Activated T-cell treated with anti-CD3 and anti-CD28 coated beads for 24 hours (primary cell): ENCODE results near the gene OCEL1.

Experiments used
- DNase-seq: peaks from one replicate; pipeline ENCODE4 v3.0.0-alpha.2; 2020; ENCODE audit warnings: low read depth

The OCEL1 gene

DNA sequence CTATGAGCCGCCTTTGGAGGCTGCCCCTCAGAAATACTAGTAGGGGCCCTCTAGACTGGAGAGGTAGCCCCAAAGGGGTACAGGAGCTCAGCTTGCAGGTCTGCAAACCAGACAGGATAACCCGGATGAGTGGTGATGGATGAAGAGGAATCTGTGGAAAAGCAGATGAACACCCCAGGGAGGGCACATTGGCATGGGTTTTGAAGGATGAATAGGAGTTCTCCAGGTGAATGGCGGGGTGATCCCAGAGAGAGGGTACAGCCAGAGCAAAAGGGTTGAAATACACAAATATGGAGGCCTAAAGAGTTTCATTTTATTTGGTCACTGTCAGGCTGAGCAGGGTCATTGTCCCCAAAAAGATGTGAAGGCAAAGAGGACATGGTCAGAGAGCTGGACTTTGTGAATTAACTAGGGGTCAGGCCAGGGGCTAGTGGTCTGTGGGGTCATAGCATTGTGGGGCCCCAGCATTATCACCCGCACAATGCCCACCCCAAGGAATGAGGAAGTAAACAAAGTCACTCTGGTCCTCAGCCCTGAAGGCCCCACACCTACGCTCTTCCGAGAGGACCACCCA lies 14.9 kb downstream of the OCEL1 start:
- no peak for DNase-seq

DNA sequence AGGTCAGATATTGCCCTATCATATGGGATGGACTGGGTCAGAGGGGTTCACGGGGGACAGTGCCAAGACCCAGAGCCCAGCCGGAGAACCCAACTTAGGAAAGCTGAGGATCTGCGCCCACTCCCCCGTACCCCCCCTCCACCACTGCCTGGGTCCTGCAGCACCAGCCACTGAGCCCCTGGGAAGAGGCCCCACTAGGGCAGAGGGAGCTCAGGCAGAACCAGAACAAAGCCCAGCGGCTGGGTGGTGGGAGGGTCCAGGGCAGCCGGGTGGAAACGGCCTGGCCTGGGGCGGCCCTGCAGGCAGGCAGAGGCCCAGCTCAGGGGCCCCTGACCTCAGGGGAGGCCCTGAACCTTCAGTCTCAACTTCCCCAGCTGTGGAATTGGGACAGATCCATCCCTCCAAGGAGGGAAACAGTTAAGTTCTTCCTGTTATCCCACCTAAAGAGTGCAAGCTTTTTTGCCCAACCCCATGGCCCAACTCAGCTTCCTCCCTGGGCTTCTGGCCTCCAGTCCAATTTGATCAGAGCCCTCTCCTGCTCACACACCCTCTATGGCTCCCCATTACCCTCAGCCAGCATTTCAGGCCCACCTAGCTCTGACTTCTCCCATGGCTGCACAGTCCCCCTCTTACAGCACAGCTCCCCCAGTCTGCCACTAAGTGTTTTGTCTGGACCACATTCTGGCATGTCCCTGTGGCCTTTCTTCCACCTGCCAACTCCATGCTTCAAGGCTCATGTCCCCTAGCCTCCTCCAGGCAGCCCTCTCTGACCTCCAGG lies 16.6 kb downstream of the OCEL1 start:
- no peak for DNase-seq

DNA sequence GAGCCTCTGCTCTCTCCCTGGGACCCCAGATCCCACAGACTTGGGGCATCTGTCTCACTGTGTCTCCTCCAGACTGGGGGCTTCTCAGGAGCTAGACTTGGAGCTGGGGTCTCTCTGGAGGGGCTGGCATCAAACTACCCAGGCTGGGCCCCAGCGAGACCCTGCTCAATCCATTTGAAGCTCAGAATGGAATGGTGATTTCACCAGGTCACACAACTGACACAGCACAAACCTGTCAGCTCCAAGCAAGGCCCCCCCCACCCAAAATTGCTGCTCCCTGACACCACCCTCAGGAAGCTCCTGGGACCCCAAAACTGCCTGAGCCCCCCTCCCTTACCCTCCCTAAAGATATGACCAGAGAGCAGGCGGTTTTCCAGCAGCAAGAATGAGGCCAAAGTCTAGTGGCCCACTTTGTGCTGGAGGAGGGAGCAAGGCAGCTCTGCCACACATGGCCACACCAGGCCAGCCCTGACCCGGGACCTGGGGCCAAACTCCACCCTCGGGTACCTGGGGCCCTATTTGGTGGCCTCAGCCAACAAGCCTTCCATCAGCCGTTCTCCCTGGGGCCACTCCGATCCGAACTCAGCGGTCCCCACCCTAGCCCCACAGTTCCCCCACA lies 17.3 kb downstream of the OCEL1 start:
- no peak for DNase-seq

DNA sequence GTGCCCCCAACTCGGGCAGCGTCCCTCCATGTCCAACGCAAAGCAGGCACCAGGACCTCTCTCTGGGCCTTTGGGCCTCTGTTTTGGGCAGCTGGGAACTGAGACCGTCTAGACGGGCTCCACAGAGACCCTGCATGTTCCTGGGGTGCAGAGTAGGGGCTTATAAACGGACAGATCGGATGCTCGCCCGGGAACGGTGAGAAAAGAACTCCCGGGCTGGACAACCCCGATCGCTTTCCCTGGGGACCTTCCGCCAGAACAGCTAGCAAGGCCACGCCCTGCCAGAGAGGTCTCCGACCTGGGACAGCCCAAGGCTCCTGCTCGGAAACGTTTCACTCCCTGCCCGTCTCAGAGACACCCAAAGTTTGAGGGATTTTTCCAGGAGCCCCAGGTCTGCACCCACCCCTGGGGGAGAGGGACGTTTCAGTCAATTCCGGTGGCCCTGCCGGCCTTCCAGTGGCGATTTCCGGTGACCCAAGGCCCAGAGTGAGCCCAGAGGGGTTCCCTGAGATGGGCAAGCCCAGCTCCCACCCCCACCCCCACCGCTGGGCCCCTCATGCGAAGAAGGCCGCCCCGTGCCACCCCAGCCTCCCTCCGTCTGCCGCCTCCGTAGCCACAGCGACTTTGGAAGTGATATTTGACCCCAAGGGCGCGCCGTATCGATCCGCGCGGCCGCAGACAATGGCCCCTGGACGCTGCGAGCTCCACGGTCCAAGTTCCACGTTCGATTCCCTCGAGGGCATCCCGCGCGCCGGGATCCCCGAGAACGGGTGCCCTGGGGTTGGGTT lies 18.0 kb downstream of the OCEL1 start:
- no peak for DNase-seq

DNA sequence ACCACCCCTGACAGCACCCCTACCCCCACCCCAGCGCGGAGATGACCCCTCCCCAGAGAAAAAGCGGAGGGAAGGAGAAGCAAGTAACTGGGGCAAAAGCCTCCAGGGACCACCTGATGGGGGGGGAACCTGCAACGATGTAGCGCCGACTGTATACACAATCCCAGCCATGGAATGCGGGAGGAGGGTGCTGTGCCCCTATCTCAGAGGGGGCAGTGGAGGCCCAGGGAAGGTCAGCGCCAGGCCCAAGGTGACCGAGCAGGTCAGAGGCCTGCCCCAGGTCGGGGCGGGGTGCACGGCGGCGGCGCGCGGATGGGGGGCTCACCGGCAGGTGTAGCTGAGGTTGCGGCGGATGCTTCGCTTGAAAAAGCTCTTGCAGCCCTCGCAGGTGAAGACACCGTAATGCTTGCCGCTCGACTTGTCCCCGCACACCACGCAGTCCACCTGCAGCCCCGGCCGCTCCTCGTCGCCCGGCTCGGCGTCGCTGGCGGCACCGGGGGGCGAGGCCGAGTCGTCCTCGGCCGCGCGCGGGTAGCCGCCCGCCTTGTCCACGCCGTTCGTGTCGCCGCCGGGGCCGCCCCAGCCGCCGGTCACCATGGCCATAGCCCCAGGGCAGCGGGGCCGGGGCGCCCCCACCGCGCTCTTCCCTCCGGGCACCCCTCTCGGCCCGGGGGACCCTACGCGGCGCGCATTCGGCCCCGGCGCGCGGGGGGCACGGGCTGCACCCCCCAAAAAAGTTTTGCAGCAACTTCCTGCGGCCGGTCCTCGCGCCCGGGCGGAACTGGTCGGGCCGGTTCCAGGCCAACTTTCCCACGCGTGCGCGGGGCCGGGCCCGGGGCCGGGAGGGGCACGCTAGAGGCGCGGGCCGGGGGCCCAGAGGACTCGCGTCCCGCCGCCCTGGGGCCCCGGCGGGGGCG lies 18.9 kb downstream of the OCEL1 start:
- no peak for DNase-seq

DNA sequence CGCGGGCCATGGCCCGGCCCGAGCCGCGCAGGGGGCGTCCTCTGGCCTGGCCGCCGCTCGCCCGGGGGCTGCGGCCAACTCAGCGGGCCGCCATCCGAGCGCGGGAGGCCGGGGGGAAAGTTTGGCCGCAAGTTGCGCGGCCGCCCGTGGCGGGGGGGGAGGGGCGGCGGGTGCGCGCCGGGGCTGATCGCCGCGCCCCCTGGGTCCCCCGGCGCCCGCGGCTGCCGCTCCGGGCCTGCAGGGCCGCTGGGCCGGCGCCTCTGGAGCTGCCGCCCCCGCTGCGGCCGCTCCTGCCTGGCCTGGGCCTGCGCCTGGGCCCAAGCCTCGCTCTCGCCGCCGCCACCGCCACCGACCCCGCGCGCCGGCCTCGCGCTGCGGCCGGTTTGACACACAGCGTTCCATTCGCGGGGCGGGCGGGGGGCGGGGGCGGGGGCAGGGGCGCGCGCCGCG lies 19.5 kb downstream of the OCEL1 start, which contains the start of gene NR2F6:
Gene NR2F6, minus strand, starts transcription at position 385 of the 450 bp plus-strand sequence. CDS start 699 bp downstream, outside the sequence.
- DNase-seq: no peak

DNA sequence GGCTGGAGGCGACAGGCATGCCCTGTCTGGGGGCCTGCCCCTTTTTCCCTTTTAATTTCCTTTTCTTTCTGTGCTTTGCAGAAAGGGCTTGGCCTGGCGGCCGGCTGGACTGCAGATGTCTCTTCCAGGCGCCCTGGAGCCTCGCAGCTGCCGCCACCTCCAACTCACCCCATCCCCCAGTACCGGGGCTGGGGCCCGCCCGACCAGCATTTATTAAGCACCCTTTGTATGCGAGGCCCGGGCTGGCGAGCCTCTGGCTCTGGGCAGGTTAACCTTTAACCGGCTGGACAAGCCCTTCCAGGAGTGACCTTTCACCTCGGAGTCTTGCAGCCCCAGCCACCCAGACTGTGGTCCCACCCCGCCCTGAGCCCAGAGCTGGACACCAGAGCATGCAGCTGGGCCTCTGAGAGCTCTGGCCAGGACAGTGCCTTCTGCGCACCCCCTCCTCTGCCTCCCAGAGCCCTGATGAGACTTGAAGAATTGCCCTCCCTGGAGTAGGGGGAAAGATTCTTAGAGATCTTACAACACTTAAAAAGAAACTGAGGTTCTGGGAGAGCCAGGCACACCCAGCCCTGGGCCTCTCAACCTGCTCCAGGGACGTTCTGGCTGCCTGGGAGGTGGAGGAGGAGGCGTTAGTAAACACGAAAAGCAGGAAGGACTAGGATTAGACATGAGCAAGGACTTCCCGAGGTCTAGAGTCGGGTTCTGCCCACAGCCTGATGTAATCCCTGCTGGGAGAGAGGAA lies 20.8 kb downstream of the OCEL1 start:
- no peak for DNase-seq

DNA sequence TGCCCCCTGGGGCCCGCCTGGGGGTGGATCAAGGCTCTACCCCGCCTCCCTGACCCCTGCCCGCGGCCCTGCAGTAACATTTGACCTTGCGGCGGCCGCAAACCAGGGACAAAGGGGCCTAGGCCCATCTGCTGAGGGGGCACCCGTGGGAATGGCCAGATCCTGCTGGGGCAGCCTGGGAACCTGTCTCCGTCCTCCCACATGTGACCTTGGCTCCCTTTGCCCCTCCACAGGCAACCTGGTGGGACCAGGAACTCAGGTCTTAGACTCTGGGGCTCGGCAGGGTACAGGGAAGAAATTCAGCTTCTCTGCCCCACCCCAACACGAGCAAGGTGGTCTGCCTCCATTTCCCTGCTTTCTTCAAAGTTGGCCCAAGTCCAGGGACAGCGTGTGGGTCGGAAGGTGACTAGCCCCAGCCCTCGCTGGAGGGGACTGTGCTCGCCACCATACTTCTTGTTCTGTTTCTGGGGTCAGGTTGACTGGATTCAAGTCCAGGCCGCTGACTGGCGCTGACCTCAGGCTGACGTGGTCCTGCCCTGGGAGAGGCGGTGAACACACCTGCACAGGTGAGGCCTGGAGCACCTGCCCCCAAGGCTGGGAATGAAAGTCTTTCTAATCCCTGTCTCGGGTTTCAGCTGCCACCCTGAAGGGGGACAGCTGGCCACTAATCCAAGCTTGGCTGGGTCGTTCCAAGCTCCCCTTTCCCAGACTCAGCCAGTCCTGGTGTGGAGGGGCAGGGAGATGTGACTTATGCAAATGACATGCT lies 22.2 kb downstream of the OCEL1 start:
- DNase-seq: no peak

DNA sequence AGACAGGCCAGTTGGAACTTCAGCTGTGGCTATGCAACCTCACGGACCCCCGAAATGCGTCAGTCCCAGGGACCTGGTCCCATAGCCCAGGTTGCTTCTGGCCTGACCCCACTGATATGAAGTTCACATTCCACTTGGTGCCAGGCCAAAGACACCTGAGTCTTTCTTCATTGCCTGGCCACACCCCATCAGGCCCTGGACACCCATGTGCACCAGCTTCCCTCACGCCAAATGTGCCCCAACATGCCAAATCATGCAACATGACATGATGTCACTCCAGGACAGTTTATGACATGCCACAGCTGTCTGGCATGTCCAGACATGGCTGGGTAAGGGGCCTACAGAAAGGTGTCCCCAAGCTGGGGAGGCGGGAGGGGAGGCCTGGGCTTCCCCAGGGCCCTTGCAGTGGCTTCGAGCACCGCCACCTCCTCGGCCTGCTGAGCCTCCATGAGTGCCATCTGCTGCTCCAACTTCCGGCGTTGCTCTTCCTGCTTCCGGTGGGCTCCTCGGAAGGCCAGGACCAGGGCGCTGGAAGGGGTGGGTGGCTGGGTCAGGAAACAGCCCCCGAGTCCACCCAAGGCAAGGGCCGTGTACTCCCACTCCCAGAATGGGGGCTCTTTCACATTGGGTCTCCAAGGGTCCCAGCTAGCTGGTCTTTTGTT lies 24.0 kb downstream of the OCEL1 start:
- DNase-seq: no peak

DNA sequence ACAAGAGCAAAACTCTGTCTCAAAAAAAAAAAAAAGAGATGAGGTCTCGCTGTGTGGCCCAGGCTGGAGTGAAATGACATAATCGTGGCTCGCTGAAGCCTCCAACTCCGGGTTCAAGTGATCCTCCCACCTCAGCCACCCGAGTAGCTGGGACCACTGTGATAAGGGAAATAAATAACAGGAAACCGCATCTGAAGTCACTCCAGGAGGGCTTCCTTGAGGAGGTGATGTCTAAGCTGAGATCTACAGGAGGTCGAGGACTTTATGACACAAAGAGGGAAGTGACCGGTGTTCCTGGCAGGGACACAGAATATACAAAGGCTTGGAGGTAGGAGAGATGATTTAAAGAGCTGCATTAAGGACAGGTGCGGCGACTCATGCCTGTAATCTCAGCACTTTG lies 28.6 kb downstream of the OCEL1 start:
- DNase-seq: no peak

DNA sequence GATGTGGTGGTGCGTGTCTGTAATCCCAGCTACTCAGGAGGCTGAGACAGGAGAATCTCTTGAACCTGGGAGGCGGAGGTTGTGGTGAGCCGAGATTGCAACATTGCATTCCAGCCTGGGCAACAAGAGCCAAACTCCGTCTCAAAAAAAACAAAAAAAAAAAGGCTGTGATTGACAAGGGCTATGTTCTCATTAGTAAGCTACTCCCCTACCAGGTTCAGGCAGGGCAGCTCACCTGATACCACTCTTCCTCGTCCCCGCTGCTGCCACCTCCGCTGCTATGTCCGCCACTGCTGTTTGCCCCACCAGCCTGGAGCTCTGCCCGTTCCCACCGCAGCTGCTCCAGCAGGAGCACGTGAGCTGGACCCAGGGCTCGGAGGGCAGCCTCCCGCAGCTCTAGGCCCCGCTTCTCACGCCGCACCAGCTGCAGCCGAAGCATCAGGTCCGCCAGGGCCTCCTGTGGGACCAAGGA lies 29.2 kb downstream of the OCEL1 start:
- DNase-seq: no peak

DNA sequence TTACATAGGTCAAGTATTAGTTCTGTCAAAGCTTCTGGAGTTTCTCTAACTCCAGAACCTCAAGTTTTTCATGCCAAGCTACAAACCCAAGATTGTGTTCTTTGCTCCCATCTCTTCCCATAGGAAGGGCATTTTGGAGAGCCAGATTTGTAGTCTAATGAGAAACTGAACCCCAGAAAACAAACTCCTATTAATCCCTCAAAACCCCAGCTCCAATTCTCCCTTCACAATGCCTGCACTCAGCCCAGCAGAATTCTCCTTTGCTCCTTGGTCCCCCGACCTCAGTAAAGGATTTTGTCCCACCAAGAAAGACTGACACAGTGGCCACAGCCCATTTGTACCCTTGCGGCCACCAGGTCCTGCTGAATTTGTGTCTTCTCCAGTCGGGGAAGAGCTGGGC lies 30.1 kb downstream of the OCEL1 start:
- DNase-seq: no peak

DNA sequence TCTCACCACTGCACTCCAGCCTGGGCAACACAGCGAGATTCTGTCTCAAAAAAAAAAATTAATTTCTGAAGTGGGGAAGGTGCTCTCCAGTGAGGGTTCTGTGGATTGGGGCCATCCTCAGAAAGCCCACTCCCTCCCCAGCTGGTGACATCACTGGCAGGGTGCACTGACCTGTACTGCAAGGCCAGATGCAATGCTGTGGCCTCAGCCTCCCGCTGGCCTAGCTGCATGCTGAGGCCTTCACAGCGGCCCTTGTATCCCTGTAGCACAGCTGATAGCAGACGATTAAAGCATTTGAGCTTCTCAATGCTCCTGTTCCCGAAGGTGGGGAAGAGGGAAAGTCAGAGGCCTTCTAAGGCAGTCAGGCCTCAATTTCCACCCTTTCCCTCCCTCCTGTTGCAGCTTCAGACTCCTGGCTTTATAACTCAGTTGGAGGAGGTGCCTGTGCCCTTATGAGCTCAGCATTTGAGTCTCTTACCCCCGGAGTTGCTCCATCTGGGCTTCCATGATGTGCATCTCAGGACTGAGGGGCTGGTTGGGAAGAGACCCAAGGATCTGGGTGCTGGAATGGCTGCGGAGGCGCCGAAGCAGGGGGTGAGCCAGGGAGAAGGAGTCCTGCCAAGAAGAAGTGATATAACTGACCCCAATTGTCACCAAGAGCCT lies 33.2 kb downstream of the OCEL1 start:
- no peak for DNase-seq

DNA sequence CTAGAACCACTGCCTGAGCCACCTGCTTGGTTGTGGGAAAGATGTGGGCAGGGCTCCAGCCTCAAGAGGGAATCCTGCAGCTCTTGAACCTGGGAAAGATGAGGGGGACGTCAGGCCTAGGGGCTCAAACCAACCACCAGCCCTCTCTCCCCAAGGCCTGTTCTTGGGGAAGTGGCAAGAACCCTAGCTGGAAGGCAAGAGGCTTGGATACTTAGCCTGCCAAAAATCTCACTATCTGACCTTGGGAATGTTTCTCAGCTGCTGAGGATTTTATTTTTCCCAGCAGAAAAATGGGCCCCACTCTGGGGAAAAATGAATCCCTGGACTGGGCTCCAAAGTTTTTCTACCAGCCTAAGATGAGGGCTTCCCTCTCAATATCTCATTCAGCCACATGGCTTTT lies 33.9 kb downstream of the OCEL1 start:
- DNase-seq: no peak

DNA sequence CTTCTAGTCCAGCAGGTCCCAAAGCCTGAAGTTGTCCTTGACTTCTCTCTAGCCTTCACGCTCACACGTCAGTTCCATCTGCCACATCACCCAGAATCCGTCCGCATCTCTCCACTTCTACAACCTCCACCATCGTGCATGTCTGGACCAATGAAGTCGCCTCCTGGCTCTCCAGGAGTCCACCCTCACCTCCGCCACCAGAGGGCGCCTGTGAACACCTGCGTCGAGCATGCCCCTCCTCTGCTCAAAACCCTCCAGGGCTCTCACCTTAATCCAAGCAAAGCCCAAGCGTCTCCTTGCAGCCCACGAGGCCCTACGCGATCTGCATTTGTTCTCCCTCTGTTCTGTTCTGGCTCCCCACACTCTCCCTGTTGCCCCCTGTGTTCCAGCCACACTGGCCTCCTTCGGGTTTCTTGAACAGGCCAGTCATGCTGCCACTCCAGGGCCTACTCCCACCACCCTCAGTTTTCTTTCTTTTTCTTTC lies 34.9 kb downstream of the OCEL1 start:
- peak; percentile 86 for DNase-seq

DNA sequence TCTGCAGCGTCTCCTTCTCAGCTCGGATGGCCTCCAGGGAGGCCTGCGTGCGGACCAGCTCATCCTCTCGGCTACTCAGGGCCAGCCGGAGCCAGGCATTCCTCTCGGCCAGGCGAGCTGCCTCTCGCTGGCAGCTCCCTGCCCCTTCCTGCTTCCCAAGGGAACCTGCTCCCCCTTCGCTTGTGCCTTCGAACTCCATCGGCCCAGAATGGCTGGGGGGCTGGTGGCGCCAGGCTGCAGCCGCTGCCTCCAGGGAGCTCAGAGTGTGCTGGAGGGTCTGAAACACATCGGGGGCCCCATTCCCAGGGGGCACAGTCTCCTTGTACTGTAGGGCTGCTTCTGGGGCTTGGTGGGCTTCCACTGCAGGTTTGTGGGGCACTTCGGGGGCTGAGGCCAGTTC lies 36.5 kb downstream of the OCEL1 start:
- DNase-seq: no peak

DNA sequence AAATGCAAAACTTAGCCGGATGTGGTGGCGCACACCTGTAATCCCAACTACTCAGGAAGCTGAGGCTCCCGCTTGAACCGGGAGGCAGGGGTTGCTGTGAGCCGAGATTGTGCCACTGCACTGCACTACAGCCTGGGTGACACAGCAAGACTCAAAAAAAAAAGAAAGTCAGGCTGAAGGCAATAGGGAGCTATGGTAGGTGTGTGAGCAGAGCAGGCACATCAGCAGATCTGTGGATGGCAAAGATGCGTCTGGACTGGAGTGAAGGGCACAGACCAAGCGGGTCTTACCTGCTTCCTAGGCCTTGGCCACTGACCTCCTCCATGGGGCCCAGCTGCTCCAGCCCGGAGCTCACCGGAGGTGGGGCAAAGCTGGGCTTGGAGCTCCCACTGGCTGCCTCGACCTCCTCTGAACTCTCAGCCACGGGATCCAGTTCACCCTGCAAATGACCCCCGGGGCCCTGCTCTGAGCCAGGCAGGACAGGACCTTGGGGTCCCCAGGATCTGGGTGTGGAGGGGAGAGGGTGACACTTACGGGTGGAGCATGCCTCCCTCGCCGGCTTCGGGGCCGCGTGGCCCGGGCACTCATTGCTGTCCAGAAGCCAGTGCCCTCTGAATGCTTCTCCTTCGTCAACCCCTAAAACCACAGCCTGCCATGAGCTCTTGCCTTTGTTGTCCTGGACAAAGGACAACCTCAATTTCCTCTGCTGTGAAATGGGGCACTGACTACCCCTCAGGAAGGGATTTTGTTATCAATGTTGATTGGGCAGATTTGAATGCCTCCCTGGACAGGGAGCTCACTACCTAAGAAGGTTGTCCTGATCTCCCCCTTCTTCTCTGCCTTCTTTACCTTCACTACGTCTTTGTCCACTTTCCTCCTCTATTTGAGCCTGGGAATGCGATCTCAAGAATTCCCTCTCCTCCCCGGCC lies 38.0 kb downstream of the OCEL1 start:
- DNase-seq: no peak

DNA sequence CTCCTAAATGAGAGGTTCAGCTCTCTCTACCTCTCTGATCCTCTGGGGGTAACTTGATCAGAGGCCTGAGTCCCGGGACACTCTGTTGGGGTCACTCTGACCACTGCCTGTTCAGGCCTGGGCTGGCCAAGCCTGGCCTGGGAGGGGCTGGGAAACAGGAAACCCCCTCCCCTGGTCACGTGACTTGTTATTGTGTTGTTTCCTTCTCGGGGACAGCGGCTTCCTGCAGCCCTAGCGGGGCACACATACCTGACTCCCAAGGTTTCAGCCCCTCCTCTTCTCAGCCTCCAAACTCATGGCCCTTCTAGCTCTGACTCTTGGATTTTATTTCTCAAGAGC lies 38.6 kb downstream of the OCEL1 start, which contains the start of gene USHBP1:
Gene USHBP1, minus strand, starts transcription at position 105 of the 339 bp plus-strand sequence. CDS start 446 bp downstream, outside the sequence.
- no peak for DNase-seq
